A549 (cell line): Measurements from ENCODE around the gene MYO18B. TPM values are rescaled to one million over a fixed set of nuclear protein-coding genes. Genes with fewer than 3 reads are reported as not detected.
A peak's percentile ranks its signal among the peaks of the same experiment; 100 is the strongest.

Source experiments
- ATAC-seq, 2 experiments: fragments of 200-7000 bp in 1 of 2; fragments of >200 bp in 1 of 2; cut with Nextera tagmentation in 1 of 2; cut with Tn5 transposase in 1 of 2; 3 replicates each; pipeline versions ENCODE4 v1.8.0 to v1.9.1; 2018 to 2020; ENCODE audit warnings: mild to moderate bottlenecking in 1 of 2, moderate library complexity in 1 of 2
- CTCF ChIA-PET: fragments of 300-600 bp; sonication (Branson Sonifier 250); formaldehyde crosslinking; extraction: SDS; loops from one replicate; lab custom pipeline; 2021; ENCODE audit warnings: antibody characterized with exemption, inconsistent platforms; lab: Yijun Ruan, JAX
- POLR2A ChIA-PET: fragments of 350-600 bp; formaldehyde crosslinking; extraction: SDS; loops from one replicate; lab custom pipeline; 2021; ENCODE audit warnings: antibody characterized with exemption, inconsistent platforms; lab: Yijun Ruan, JAX
- DNase-seq, 2 experiments: peaks; one replicate each; pipeline versions ENCODE4 v3.0.0 to v3.0.0-alpha.2; 2011 to 2016; ENCODE audit warnings: low read depth in 1 of 2, low spot score in 1 of 2
- FAIRE-seq: peaks from 2 replicates; lab custom pipeline; 2011; peaks lifted over from hg19 to GRCh38; lab: Jason Lieb, UNC
- H3K27ac ChIP-seq, 2 experiments: fragments of >200 bp; sonication (Bioruptor Twin); formaldehyde crosslinking; 3 replicates each; pipeline ENCODE4 v1.5.1; 2016 to 2017
- H3K4me1 ChIP-seq: fragments of >200 bp; sonication (Bioruptor Twin); formaldehyde crosslinking; 3 replicates; pipeline ENCODE4 v1.6.1; 2016
- H3K4me2 ChIP-seq: fragments of >200 bp; sonication (Bioruptor Twin); formaldehyde crosslinking; 3 replicates; pipeline ENCODE4 v1.6.1; 2016
- H3K4me3 ChIP-seq: fragments of >200 bp; sonication (Bioruptor Twin); formaldehyde crosslinking; 3 replicates; pipeline ENCODE4 v1.5.1; 2016
- H3K9me3 ChIP-seq: fragments of >200 bp; sonication (Bioruptor Twin); formaldehyde crosslinking; 3 replicates; pipeline ENCODE4 v1.6.1; 2016
- BHLHE40 ChIP-seq: IDR thresholded peaks from 2 replicates; pipeline ENCODE4 v1.6.1; 2012; ENCODE audit warnings: low read depth, low read length, inconsistent platforms
- CBX8 ChIP-seq: fragments of 200-600 bp; sonication (generic); IDR thresholded peaks from 2 replicates; pipeline ENCODE4 v1.6.1; 2016
- CEBPB ChIP-seq, 2 experiments: fragments of >200 bp in 1 of 2; sonication (Bioruptor Twin) in 1 of 2; formaldehyde crosslinking in 1 of 2; IDR thresholded peaks; 2 replicates each; pipeline ENCODE4 v1.6.1; 2012 to 2016
- CTCF ChIP-seq: fragments of >200 bp; sonication (Bioruptor Twin); formaldehyde crosslinking; IDR thresholded peaks from 3 replicates; pipeline ENCODE4 v1.5.1; 2016
- EHMT2 ChIP-seq: fragments of 200-600 bp; sonication (generic); IDR thresholded peaks from 2 replicates; pipeline ENCODE4 v1.6.1; 2016; ENCODE audit warnings: antibody characterized with exemption, low read depth, mild to moderate bottlenecking, moderate library complexity
- FOSB ChIP-seq: fragments of 250-450 bp; sonication (Bioruptor Pico); IDR thresholded peaks from 2 replicates; pipeline ENCODE4 v1.5.0; 2020; ENCODE audit warnings: mild to moderate bottlenecking, moderate library complexity
- HEYL ChIP-seq: fragments of 250-450 bp; sonication (Bioruptor Pico); IDR thresholded peaks from 2 replicates; pipeline ENCODE4 v1.8.0; 2021; ENCODE audit warnings: mild to moderate bottlenecking, moderate library complexity
- HMGXB4 ChIP-seq: fragments of 250-450 bp; sonication (Bioruptor Pico); IDR thresholded peaks from 2 replicates; pipeline ENCODE4 v1.5.0; 2021; ENCODE audit warnings: mild to moderate bottlenecking, moderate library complexity, borderline replicate concordance
- HOXB13 ChIP-seq: fragments of 250-450 bp; sonication (Bioruptor Pico); IDR thresholded peaks from 2 replicates; pipeline ENCODE4 v1.5.0; 2020; ENCODE audit warnings: low read depth, mild to moderate bottlenecking, moderate library complexity
- JUNB ChIP-seq: fragments of >200 bp; sonication (Bioruptor Twin); formaldehyde crosslinking; IDR thresholded peaks from 2 replicates; pipeline ENCODE4 v1.6.1; 2016
- KDM1A ChIP-seq: fragments of 200-600 bp; sonication (generic); IDR thresholded peaks from 2 replicates; pipeline ENCODE4 v1.6.1; 2016; ENCODE audit warnings: low read depth, mild to moderate bottlenecking
- MAFK ChIP-seq: fragments of 450-650 bp; IDR thresholded peaks from 2 replicates; pipeline ENCODE4 v1.6.1; 2014; ENCODE audit not compliant: partially characterized antibody
- PBX3 ChIP-seq: IDR thresholded peaks from 2 replicates; pipeline ENCODE4 v1.6.1; 2012
- RAD21 ChIP-seq, 2 experiments: fragments of >200 bp in 1 of 2; sonication (Bioruptor Twin) in 1 of 2; formaldehyde crosslinking in 1 of 2; IDR thresholded peaks in 1 of 2; conservative IDR thresholded peaks in 1 of 2; 2 replicates in 1 of 2; 3 replicates in 1 of 2; pipeline ENCODE4 v1.6.1; 2012 to 2018; ENCODE audit warnings: inconsistent platforms in 1 of 2
- RARB ChIP-seq: fragments of 250-450 bp; sonication (Bioruptor Pico); IDR thresholded peaks from 2 replicates; pipeline ENCODE4 v1.8.0; 2021; ENCODE audit warnings: mild to moderate bottlenecking, moderate library complexity
- RNF2 ChIP-seq: fragments of 200-600 bp; sonication (generic); IDR thresholded peaks from 2 replicates; pipeline ENCODE4 v1.6.1; 2016; ENCODE audit warnings: low read depth, mild to moderate bottlenecking, antibody characterized with exemption, moderate library complexity, borderline replicate concordance
- SMC3 ChIP-seq: fragments of >200 bp; sonication (Bioruptor Twin); formaldehyde crosslinking; IDR thresholded peaks from 3 replicates; pipeline ENCODE4 v1.6.1; 2018; ENCODE audit warnings: inconsistent platforms
- WGBS: methylation state at CpG from one replicate; pipeline ENCODE4 v1.1.6; 2017; ENCODE audit errors: missing lambda C conversion rate; 5-methylcytosine and 5-hydroxymethylcytosine counted together
- polyA plus RNA-seq, 4 experiments: library from polyadenylated mRNA; depleted of rRNA in 3 of 4; stranded (reverse); fragments of >200 nt; fragmentation: RNase III in 1 of 4; extraction: RNeasy Plus Mini Kit Qiagen cat#74134 plus additional on column Dnase treatment in 1 of 4; gene quantifications; 2 replicates in 3 of 4; 3 replicates in 1 of 4; pipeline ENCODE4 v1.2.3, GENCODE V29; 2011 to 2017
- TF ChIP-seq, protein P1 (sequence below): fragments of 200-600 bp; sonication (generic); IDR thresholded peaks from 2 replicates; pipeline ENCODE4 v1.6.1; 2016; ENCODE audit warnings: antibody characterized with exemption, mild to moderate bottlenecking, moderate library complexity

Gene MYO18B
- polyA plus RNA-seq, 2 of the 4 experiments (the other 2 are of a cell fraction): 0.01 TPM

DNA sequence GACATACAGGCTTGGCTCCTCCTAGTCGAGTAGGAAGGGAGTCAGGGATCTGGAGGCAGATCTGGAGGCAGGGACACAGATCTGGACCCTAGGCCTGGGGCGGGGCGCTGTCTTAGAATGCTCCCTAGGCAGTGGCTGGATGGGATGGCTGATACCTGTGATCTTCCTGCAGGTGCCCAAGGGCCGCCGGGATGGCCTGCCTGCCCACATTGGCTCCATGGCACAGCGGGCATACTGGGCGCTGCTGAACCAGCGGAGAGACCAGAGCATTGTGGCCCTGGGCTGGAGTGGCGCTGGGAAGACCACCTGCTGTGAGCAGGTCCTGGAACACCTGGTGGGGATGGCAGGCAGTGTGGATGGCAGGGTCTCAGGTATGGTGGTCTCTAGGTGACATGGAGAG, 35.4 kb downstream of the MYO18B start:
- ChIA-PET POLR2A (no interaction called here), CTCF (interaction anchor here (0.6 to 4.8 kb wide), 13 partner anchors 10 to 580 kb away, joined by 3 to 32 read pairs (median 3); no protein-coding TSS in a partner anchor)
- no peak overlapping the region for H3K4me2 ChIP-seq
- TF ChIP-seq FOSB (CRISPR knock-in tag) (no peak), CBX8 (no peak), SMC3 (no peak), JUNB (no peak), MAFK (no peak), RNF2 (no peak), EHMT2 (no peak), RARB (CRISPR knock-in tag) (no peak)
- no peak overlapping the region for H3K4me3 ChIP-seq
- 20% methylated on average over 1 of the region's 9 CpGs for WGBS
- ATAC-seq (no peak), FAIRE-seq (no peak), DNase-seq (no peak)
- no peak overlapping the region for H3K27ac ChIP-seq
- no peaks in the 10 kb centered on the region for H3K9me3 ChIP-seq
- H3K4me1 ChIP-seq: no peaks in the 10 kb centered on the region

DNA sequence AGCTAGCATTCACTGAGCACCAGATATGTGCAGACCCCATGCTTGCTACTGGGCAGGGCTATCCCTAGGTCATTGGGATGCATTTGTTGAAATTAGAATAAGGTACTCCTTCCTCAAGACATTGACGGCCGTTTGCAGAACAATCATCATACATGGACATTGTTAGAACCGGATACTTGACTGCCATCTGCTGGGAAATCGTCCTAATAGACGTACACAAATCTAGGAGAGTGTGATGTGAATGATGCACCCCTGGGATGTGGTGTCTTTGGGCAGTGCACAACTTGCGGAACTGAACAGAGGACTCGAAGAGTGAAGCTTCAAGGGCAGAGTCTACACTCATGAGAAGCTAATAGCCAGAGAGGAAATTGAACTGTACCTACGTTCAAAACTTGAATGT, 35.9 kb downstream of the MYO18B start:
- POLR2A ChIA-PET: no interaction called here
- Histone ChIP-seq H3K27ac (no peak overlapping the region), H3K9me3 (no peaks in the 10 kb centered on the region), H3K4me1 (no peaks in the 10 kb centered on the region), H3K4me3 (no peak overlapping the region), H3K4me2 (no peak overlapping the region)
- ATAC-seq: peak; percentile 87 to 89
- peak; percentile 47 to 69 for DNase-seq
- TF ChIP-seq CTCF: peak; percentile 43
- no peak for TF ChIP-seq HMGXB4
- TF ChIP-seq BHLHE40: no peak
- TF ChIP-seq RAD21 (conservative IDR thresholded peaks at IDR 0.05 in 1 of 2, IDR thresholded peaks at IDR 0.05 in 1 of 2): peak; percentile 46 to 47; a peak in 4 of 5 replicates
- peak; percentile 39 for TF ChIP-seq SMC3
- no peak for FAIRE-seq
- CTCF ChIA-PET: interaction anchor here (0.6 to 4.8 kb wide), 16 partner anchors 10 to 581 kb away, joined by 3 to 32 read pairs (median 3); no protein-coding TSS in a partner anchor
- 1% methylated on average over 8 of the region's 8 CpGs for WGBS

DNA sequence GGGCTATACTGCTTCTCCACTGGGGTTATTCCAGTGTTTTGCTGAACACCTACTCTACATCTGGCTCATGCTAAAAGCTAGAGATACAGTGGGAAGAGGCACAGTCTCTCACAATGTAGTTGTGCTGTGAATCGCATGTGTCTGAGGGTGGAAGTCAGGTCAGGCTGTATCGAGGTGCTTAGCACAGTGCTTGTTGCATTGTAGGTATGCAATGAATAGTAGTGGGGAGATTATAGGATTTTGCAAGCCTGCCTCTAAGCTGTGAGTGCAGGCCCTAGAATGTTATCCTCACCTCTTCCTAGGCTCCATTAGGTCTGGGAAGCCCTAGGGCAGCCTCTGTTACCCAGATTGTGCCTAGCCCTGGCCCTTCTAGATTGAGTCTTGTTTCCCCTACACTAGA, 37.4 kb downstream of the MYO18B start:
- DNase-seq: no peak
- POLR2A ChIA-PET: no interaction called here
- H3K27ac ChIP-seq: no peak overlapping the region
- WGBS: 63% methylated on average over 2 of the region's 2 CpGs
- H3K4me3 ChIP-seq: no peak overlapping the region
- no peak for FAIRE-seq
- H3K9me3 ChIP-seq: no peaks in the 10 kb centered on the region
- CTCF ChIA-PET: interaction anchor here (3.7 to 4.8 kb wide), 2 partner anchors 12 to 317 kb away, joined by 18 to 32 read pairs; no protein-coding TSS in a partner anchor
- no peak overlapping the region for H3K4me2 ChIP-seq
- TF ChIP-seq, protein P1, sequence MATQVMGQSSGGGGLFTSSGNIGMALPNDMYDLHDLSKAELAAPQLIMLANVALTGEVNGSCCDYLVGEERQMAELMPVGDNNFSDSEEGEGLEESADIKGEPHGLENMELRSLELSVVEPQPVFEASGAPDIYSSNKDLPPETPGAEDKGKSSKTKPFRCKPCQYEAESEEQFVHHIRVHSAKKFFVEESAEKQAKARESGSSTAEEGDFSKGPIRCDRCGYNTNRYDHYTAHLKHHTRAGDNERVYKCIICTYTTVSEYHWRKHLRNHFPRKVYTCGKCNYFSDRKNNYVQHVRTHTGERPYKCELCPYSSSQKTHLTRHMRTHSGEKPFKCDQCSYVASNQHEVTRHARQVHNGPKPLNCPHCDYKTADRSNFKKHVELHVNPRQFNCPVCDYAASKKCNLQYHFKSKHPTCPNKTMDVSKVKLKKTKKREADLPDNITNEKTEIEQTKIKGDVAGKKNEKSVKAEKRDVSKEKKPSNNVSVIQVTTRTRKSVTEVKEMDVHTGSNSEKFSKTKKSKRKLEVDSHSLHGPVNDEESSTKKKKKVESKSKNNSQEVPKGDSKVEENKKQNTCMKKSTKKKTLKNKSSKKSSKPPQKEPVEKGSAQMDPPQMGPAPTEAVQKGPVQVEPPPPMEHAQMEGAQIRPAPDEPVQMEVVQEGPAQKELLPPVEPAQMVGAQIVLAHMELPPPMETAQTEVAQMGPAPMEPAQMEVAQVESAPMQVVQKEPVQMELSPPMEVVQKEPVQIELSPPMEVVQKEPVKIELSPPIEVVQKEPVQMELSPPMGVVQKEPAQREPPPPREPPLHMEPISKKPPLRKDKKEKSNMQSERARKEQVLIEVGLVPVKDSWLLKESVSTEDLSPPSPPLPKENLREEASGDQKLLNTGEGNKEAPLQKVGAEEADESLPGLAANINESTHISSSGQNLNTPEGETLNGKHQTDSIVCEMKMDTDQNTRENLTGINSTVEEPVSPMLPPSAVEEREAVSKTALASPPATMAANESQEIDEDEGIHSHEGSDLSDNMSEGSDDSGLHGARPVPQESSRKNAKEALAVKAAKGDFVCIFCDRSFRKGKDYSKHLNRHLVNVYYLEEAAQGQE: no peak
- TF ChIP-seq HOXB13 (CRISPR knock-in tag): no peak
- TF ChIP-seq CTCF: no peak
- no peak for TF ChIP-seq CEBPB (IDR thresholded peaks at IDR 0.05)
- TF ChIP-seq PBX3: no peak
- no peak for TF ChIP-seq HEYL (CRISPR knock-in tag)
- no peak for TF ChIP-seq KDM1A
- H3K4me1 ChIP-seq: no peaks in the 10 kb centered on the region
- no peak for ATAC-seq
